GM12874 (cell line): ENCODE results near the gene SDF4.

Experiments used
- CTCF ChIP-seq: IDR thresholded peaks from 2 replicates; pipeline ENCODE4 v1.5.1; 2011; ENCODE audit warnings: low read depth, mild to moderate bottlenecking, control low read depth, low read length, moderate library complexity; ENCODE audit not compliant: insufficient read depth

Gene SDF4

GRCh38 chr1:1264026-1264425, 32.2 kb upstream of the SDF4 start:
- no peak for TF ChIP-seq CTCF

- TF ChIP-seq CTCF = no peak
Measured at GRCh38 chr1:1262758-1263157, 31.0 kb upstream of the SDF4 start.

GRCh38 chr1:1262071-1262470, 30.3 kb upstream of the SDF4 start:
- no peak for TF ChIP-seq CTCF

DNA sequence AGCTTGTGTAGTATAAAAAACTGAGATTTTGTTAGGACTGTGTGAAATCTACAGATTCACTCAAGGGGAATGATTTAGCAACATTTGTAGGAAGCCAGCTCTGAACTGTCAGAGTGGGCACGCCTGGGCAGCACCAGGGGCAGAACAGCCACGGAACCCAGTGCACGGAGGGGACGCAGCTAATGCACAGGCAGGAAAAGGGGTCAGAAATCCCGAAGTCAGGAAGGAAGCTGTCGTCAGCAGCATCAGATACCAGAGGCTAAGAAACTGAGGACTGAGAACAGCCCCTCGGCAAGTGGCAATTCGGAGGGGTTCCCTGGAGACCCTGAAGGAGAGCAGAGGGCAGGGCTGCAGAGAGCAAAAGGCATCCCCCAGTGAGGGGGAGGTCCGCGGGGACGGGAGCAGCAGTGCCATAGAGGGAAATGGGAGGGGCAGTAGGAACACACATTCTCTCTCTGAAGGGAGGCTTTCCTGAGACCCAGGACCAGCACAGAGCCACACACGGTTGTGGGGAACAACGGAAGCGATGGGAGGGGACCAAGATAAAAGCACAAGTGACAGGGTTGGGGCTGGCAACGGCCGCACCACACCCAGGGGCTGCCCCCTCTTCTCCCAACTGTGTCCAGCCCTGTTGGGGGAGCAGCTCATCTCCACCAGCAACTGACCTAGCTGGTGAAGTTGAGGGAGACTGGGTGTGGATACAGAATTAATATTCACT, 29.2 kb upstream of the SDF4 start:
- no peak for TF ChIP-seq CTCF

DNA sequence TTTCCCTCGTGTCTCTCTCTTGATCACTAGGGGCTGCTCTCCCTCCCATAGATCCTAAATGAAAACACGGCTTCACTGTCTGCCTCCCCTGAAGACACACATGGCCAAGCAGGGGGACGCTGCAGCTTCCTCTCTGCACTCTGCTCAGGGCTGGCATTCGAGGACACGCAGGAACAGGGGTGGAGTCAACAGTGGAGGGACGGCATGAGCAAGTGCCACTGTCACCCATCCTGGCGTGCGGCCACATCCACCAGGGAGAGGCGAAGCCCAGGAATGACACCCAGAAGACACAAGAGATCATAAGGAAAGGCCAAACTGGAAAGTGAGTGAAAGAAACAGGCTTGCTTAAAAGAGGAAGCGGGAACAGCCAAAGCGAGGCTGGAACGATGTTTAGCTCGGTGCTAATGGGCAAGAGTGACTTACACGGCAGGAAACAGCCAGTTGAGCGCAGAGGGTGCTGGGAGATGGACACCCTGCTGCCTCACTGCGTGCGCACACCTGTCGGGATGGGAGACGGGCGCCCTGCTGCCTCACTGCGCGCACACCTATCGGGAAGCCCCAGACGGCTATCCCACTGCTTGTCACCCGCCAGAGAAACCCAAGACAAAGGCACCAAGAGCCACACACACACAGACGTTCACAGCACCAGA, 28.3 kb upstream of the SDF4 start:
- no peak for TF ChIP-seq CTCF

GRCh38 chr1:1259540-1259939, 27.7 kb upstream of the SDF4 start:
- TF ChIP-seq CTCF = no peak

GRCh38 chr1:1259119-1259488, 27.3 kb upstream of the SDF4 start:
- no peak for TF ChIP-seq CTCF
